Rectal smooth muscle tissue (tissue), 1 donor: ENCODE measurements around the gene GPR39.
"Not testable (repeated sequence)": the region's sequence is repeated elsewhere in the genome, so short reads cannot be mapped to it uniquely, and the experiment has no call there.

Source experiments
- H3K27ac ChIP-seq: one replicate; pipeline ENCODE4 v1.7.0; 2013; ENCODE audit warnings: low read depth, low read length, inconsistent platforms
- H3K27me3 ChIP-seq: one replicate; pipeline ENCODE4 v1.7.0; 2013; ENCODE audit warnings: low read length; ENCODE audit not compliant: control insufficient read depth, insufficient read depth
- H3K36me3 ChIP-seq: one replicate; pipeline ENCODE4 v1.7.0; 2013; ENCODE audit warnings: low read length; ENCODE audit not compliant: control insufficient read depth, insufficient read depth
- H3K4me1 ChIP-seq: one replicate; pipeline ENCODE4 v1.7.0; 2013; ENCODE audit warnings: low read length; ENCODE audit not compliant: control insufficient read depth, insufficient read depth
- H3K4me3 ChIP-seq: one replicate; pipeline ENCODE4 v1.7.0; 2013; ENCODE audit warnings: low read length
- H3K9ac ChIP-seq: one replicate; pipeline ENCODE4 v1.7.0; 2013; ENCODE audit warnings: low read length

Gene GPR39

GRCh38 chr2:132391378-132391777 lies 25.2 kb upstream of the GPR39 start:
- H3K4me1 ChIP-seq: no peaks in the 10 kb centered on the region
- H3K27ac ChIP-seq: no peak overlapping the region
- H3K4me3 ChIP-seq: no peak overlapping the region
- H3K9ac ChIP-seq: no peak overlapping the region
- H3K36me3 ChIP-seq: no peaks in the 10 kb centered on the region
- H3K27me3 ChIP-seq: no peaks in the 10 kb centered on the region

GRCh38 chr2:132392221-132392620 lies 24.4 kb upstream of the GPR39 start:
- Histone ChIP-seq H3K36me3 (no peaks in the 10 kb centered on the region), H3K27me3 (no peaks in the 10 kb centered on the region), H3K27ac (no peak overlapping the region), H3K4me1 (no peaks in the 10 kb centered on the region), H3K4me3 (no peak overlapping the region), H3K9ac (no peak overlapping the region)

GRCh38 chr2:132392879-132393278 lies 23.7 kb upstream of the GPR39 start:
- Histone ChIP-seq H3K9ac (no peak overlapping the region), H3K4me1 (no peaks in the 10 kb centered on the region), H3K27ac (no peak overlapping the region), H3K27me3 (no peaks in the 10 kb centered on the region), H3K36me3 (no peaks in the 10 kb centered on the region), H3K4me3 (no peak overlapping the region)

GRCh38 chr2:132397042-132397441 lies 19.6 kb upstream of the GPR39 start:
- not testable (repeated sequence) for H3K4me3 ChIP-seq, H3K36me3 ChIP-seq, H3K27me3 ChIP-seq, H3K9ac ChIP-seq, H3K27ac ChIP-seq, H3K4me1 ChIP-seq

- Histone ChIP-seq H3K36me3 (no peaks in the 10 kb centered on the region), H3K9ac (no peak overlapping the region), H3K27me3 (no peaks in the 10 kb centered on the region), H3K4me1 (no peaks in the 10 kb centered on the region), H3K4me3 (no peak overlapping the region), H3K27ac (no peak overlapping the region)
Measured at GRCh38 chr2:132400169-132400900, 16.3 kb upstream of the GPR39 start.

GRCh38 chr2:132400901-132401240 lies 15.7 kb upstream of the GPR39 start:
- no peaks in the 10 kb centered on the region for H3K27me3 ChIP-seq
- H3K27ac ChIP-seq: no peak overlapping the region
- no peak overlapping the region for H3K4me3 ChIP-seq
- H3K4me1 ChIP-seq: no peaks in the 10 kb centered on the region
- H3K36me3 ChIP-seq: no peaks in the 10 kb centered on the region
- H3K9ac ChIP-seq: no peak overlapping the region

GRCh38 chr2:132401326-132401725 lies 15.3 kb upstream of the GPR39 start:
- Histone ChIP-seq H3K4me1 (no peaks in the 10 kb centered on the region), H3K9ac (no peak overlapping the region), H3K27ac (no peak overlapping the region), H3K4me3 (no peak overlapping the region), H3K27me3 (no peaks in the 10 kb centered on the region), H3K36me3 (no peaks in the 10 kb centered on the region)

- H3K36me3 ChIP-seq: no peaks in the 10 kb centered on the region
- H3K9ac ChIP-seq: no peak overlapping the region
- no peak overlapping the region for H3K4me3 ChIP-seq
- no peaks in the 10 kb centered on the region for H3K27me3 ChIP-seq
- no peak overlapping the region for H3K27ac ChIP-seq
- no peaks in the 10 kb centered on the region for H3K4me1 ChIP-seq
Measured at GRCh38 chr2:132403146-132403545, 13.5 kb upstream of the GPR39 start.

- no peak overlapping the region for H3K9ac ChIP-seq
- no peaks in the 10 kb centered on the region for H3K36me3 ChIP-seq
- H3K27ac ChIP-seq: no peak overlapping the region
- H3K4me1 ChIP-seq: no peaks in the 10 kb centered on the region
- H3K4me3 ChIP-seq: no peak overlapping the region
- H3K27me3 ChIP-seq: no peaks in the 10 kb centered on the region
Measured at GRCh38 chr2:132404056-132404455, 12.5 kb upstream of the GPR39 start.

- Histone ChIP-seq H3K9ac (no peak overlapping the region), H3K36me3 (no peaks in the 10 kb centered on the region), H3K27ac (no peak overlapping the region), H3K27me3 (no peaks in the 10 kb centered on the region), H3K4me1 (no peaks in the 10 kb centered on the region), H3K4me3 (no peak overlapping the region)
Measured at GRCh38 chr2:132407784-132408183, 8.8 kb upstream of the GPR39 start.

- H3K36me3 ChIP-seq: no peaks in the 10 kb centered on the region
- no peak overlapping the region for H3K9ac ChIP-seq
- H3K4me3 ChIP-seq: no peak overlapping the region
- no peaks in the 10 kb centered on the region for H3K27me3 ChIP-seq
- no peak overlapping the region for H3K27ac ChIP-seq
- H3K4me1 ChIP-seq: peaks cover 4% of the 10 kb centered on the region
Measured at GRCh38 chr2:132412021-132412420, 4.6 kb upstream of the GPR39 start.

- Histone ChIP-seq H3K36me3 (no peaks in the 10 kb centered on the region), H3K4me1 (peaks cover 4% of the 10 kb centered on the region), H3K9ac (no peak overlapping the region), H3K27ac (no peak overlapping the region), H3K4me3 (no peak overlapping the region), H3K27me3 (no peaks in the 10 kb centered on the region)
Measured at GRCh38 chr2:132414081-132414480, 2.5 kb upstream of the GPR39 start.

GRCh38 chr2:132415256-132415914 lies 1.2 kb upstream of the GPR39 start:
- Histone ChIP-seq H3K27ac (no peak overlapping the region), H3K4me1 (peaks cover 4% of the 10 kb centered on the region), H3K27me3 (no peaks in the 10 kb centered on the region), H3K9ac (peak overlapping the region; percentile 29), H3K36me3 (no peaks in the 10 kb centered on the region), H3K4me3 (peak overlapping the region; percentile 71)
